H1 (cell line): ENCODE results near the gene HIVEP3. TPM values are rescaled to one million over a fixed set of nuclear protein-coding genes. Genes with fewer than 3 reads are reported as not detected.

Experiments
- CTCF ChIA-PET: fragments of 300-600 bp; sonication (Branson Sonifier 250); formaldehyde crosslinking; loops from one replicate; lab custom pipeline; 2021; ENCODE audit not compliant: partially characterized antibody; lab: Charles Lee
- POLR2A ChIA-PET: fragments of 300-600 bp; sonication (Branson Sonifier 250); formaldehyde crosslinking; loops from one replicate; lab custom pipeline; 2021; ENCODE audit warnings: inconsistent platforms; ENCODE audit not compliant: partially characterized antibody; lab: Charles Lee
- DNase-seq, 2 experiments: peaks; one replicate each; pipeline versions ENCODE4 v3.0.0 to v3.0.0-alpha.2; 2010 to 2022; ENCODE audit warnings: low spot score in 2 of 2, low read depth in 1 of 2, mixed read lengths in 1 of 2
- FAIRE-seq: peaks from 2 replicates; lab custom pipeline; 2011; peaks lifted over from hg19 to GRCh38; lab: Jason Lieb, UNC
- H2AFZ ChIP-seq: 2 replicates; pipeline ENCODE4 v1.8.1; 2012; ENCODE audit warnings: low read length, inconsistent platforms
- H2AK5ac ChIP-seq: 2 replicates; pipeline ENCODE4 v1.6.1; 2013; ENCODE audit warnings: low read depth, low read length
- H2BK120ac ChIP-seq: replicated peaks from 2 replicates; pipeline ENCODE3; 2013; ENCODE audit warnings: low read depth, low read length, inconsistent platforms
- H2BK12ac ChIP-seq: 2 replicates; pipeline ENCODE4 v1.6.1; 2013; ENCODE audit warnings: low read depth, low read length
- H2BK15ac ChIP-seq: 2 replicates; pipeline ENCODE4 v1.6.1; 2013; ENCODE audit warnings: low read length
- H2BK20ac ChIP-seq: 2 replicates; pipeline ENCODE4 v1.6.1; 2013; ENCODE audit warnings: low read length
- H2BK5ac ChIP-seq: 2 replicates; pipeline ENCODE4 v1.6.1; 2013; ENCODE audit warnings: low read depth, low read length
- H3K14ac ChIP-seq: 2 replicates; pipeline ENCODE4 v1.6.1; 2013; ENCODE audit warnings: inconsistent platforms; ENCODE audit not compliant: insufficient read length
- H3K18ac ChIP-seq: 2 replicates; pipeline ENCODE4 v1.6.1; 2013; ENCODE audit warnings: low read length; ENCODE audit errors: extremely low read depth
- H3K23ac ChIP-seq: 2 replicates; pipeline ENCODE4 v1.6.1; 2013; ENCODE audit warnings: inconsistent platforms; ENCODE audit not compliant: insufficient read length
- H3K23me2 ChIP-seq: 2 replicates; pipeline ENCODE4 v1.6.1; 2013; ENCODE audit warnings: low read depth, low read length
- H3K27ac ChIP-seq: 2 replicates; pipeline ENCODE4 v1.6.1; 2011; ENCODE audit warnings: low read depth, low read length, inconsistent platforms
- H3K27me3 ChIP-seq, 4 experiments: replicated peaks in 1 of 4; 1 replicate in 1 of 4; 2 replicates in 3 of 4; pipeline versions ENCODE4 v1.6.1 to v1.8.1; 2011 to 2013; ENCODE audit warnings: low read length in 3 of 4, mild to moderate bottlenecking in 3 of 4, inconsistent platforms in 2 of 4, mixed read lengths in 2 of 4, moderate library complexity in 1 of 4; ENCODE audit not compliant: control insufficient read depth in 3 of 4, insufficient read depth in 3 of 4; ENCODE audit errors: extremely low read depth in 1 of 4
- H3K36me3 ChIP-seq, 4 experiments: 2 replicates each; pipeline versions ENCODE4 v1.6.1 to v1.8.1; 2011 to 2013; ENCODE audit warnings: mild to moderate bottlenecking in 4 of 4, low read length in 3 of 4, moderate library complexity in 2 of 4, control low read depth in 1 of 4, inconsistent platforms in 1 of 4; ENCODE audit not compliant: insufficient read depth in 4 of 4, control insufficient read depth in 2 of 4
- H3K4ac ChIP-seq: replicated peaks from 2 replicates; pipeline ENCODE3; 2013; ENCODE audit warnings: low read length, low read depth, mixed read lengths, inconsistent platforms; ENCODE audit not compliant: insufficient read length
- H3K4me1 ChIP-seq, 4 experiments: replicated peaks in 1 of 4; 1 replicate in 1 of 4; 2 replicates in 3 of 4; pipeline versions ENCODE4 v1.6.1 to v1.8.1; 2011 to 2013; ENCODE audit warnings: low read length in 3 of 4, inconsistent platforms in 2 of 4, mixed read lengths in 1 of 4; ENCODE audit not compliant: insufficient read depth in 4 of 4, control insufficient read depth in 3 of 4
- H3K4me2 ChIP-seq, 2 experiments: 2 replicates each; pipeline versions ENCODE4 v1.6.1 to v1.8.1; 2011 to 2013; ENCODE audit warnings: low read depth in 2 of 2, low read length in 2 of 2, control low read depth in 1 of 2, inconsistent platforms in 1 of 2, mild to moderate bottlenecking in 1 of 2; ENCODE audit not compliant: insufficient read depth in 1 of 2
- H3K4me3 ChIP-seq, 4 experiments: fragments of 200-600, 300-600 bp in 1 of 4; sonication (generic), shearing (Covaris generic), sonication (Bioruptor Twin) in 1 of 4; 2 replicates each; pipeline versions ENCODE4 v1.5.1 to v1.8.1; 2011 to 2016; ENCODE audit warnings: low read length in 4 of 4, low read depth in 3 of 4, control low read depth in 2 of 4, inconsistent platforms in 2 of 4, mild to moderate bottlenecking in 2 of 4, mixed read lengths in 1 of 4, moderate library complexity in 1 of 4; ENCODE audit not compliant: insufficient read depth in 2 of 4; ENCODE audit errors: extremely low read depth in 1 of 4
- H3K56ac ChIP-seq: replicated peaks from 2 replicates; pipeline ENCODE3; 2013; ENCODE audit warnings: low read depth, mild to moderate bottlenecking, mixed read lengths, low read length, inconsistent platforms; ENCODE audit not compliant: insufficient read length
- H3K79me1 ChIP-seq: 2 replicates; pipeline ENCODE4 v1.6.1; 2013; ENCODE audit warnings: low read depth, low read length, control low read depth
- H3K79me2 ChIP-seq, 2 experiments: 2 replicates each; pipeline versions ENCODE4 v1.6.1 to v1.8.1; 2012 to 2013; ENCODE audit warnings: low read length in 2 of 2, mild to moderate bottlenecking in 2 of 2, inconsistent platforms in 1 of 2; ENCODE audit not compliant: insufficient read depth in 2 of 2, control insufficient read depth in 1 of 2
- H3K9ac ChIP-seq, 4 experiments: replicated peaks in 1 of 4; 1 replicate in 1 of 4; 2 replicates in 3 of 4; pipeline versions ENCODE4 v1.6.1 to v1.8.1; 2011 to 2013; ENCODE audit warnings: low read depth in 3 of 4, low read length in 3 of 4, control low read depth in 2 of 4, mild to moderate bottlenecking in 2 of 4, moderate library complexity in 2 of 4, inconsistent platforms in 1 of 4; ENCODE audit errors: extremely low read depth in 1 of 4
- H3K9me3 ChIP-seq, 2 experiments: 2 replicates each; pipeline versions ENCODE4 v1.6.1 to v1.8.1; 2012 to 2013; ENCODE audit warnings: mild to moderate bottlenecking in 2 of 2, moderate library complexity in 2 of 2, control low read depth in 1 of 2, inconsistent platforms in 1 of 2, low read depth in 1 of 2, low read length in 1 of 2, mixed read lengths in 1 of 2; ENCODE audit not compliant: insufficient read depth in 2 of 2
- H4K20me1 ChIP-seq, 2 experiments: replicated peaks in 1 of 2; 2 replicates each; pipeline versions ENCODE3 to v1.8.1; 2011 to 2013; ENCODE audit warnings: inconsistent platforms in 2 of 2, low read length in 2 of 2, mild to moderate bottlenecking in 1 of 2; ENCODE audit not compliant: insufficient read depth in 2 of 2, control insufficient read depth in 1 of 2
- H4K5ac ChIP-seq: 2 replicates; pipeline ENCODE4 v1.6.1; 2013; ENCODE audit warnings: low read length, low read depth, mixed read lengths, inconsistent platforms; ENCODE audit not compliant: insufficient read length
- H4K8ac ChIP-seq: 2 replicates; pipeline ENCODE4 v1.8.0; 2013; ENCODE audit warnings: mild to moderate bottlenecking, moderate library complexity, low read length, inconsistent platforms; ENCODE audit not compliant: insufficient read depth; ENCODE audit errors: extremely low read depth
- H4K91ac ChIP-seq: replicated peaks from 2 replicates; pipeline ENCODE3; 2013; ENCODE audit warnings: low read length, mixed read lengths, inconsistent platforms; ENCODE audit not compliant: insufficient read length
- ATF2 ChIP-seq: IDR thresholded peaks from 2 replicates; pipeline ENCODE4 v1.6.1; 2012; ENCODE audit warnings: low read length, inconsistent platforms
- BRCA1 ChIP-seq: IDR thresholded peaks from 2 replicates; pipeline ENCODE4 v1.6.1; 2012; ENCODE audit warnings: low read depth, low read length, improper control_type of control experiment
- CBX5 ChIP-seq: fragments of 300-800, 300-1000 bp; sonication (generic); IDR thresholded peaks from 2 replicates; pipeline ENCODE4 v1.7.1; 2016; ENCODE audit warnings: antibody characterized with exemption, low read length, low read depth
- CHD1 ChIP-seq: IDR thresholded peaks from 2 replicates; pipeline ENCODE4 v1.6.1; 2012; ENCODE audit warnings: low read depth, low read length, improper control_type of control experiment
- CTCF ChIP-seq, 3 experiments: IDR thresholded peaks; 1 replicate in 2 of 3; 2 replicates in 1 of 3; pipeline versions ENCODE4 v1.5.1 to v1.6.1; 2011; ENCODE audit warnings: low read length in 3 of 3, mild to moderate bottlenecking in 3 of 3, inconsistent platforms in 2 of 3, low read depth in 1 of 3, moderate library complexity in 1 of 3; ENCODE audit not compliant: insufficient read depth in 1 of 3; ENCODE audit errors: control extremely low read depth in 1 of 3
- POLR2AphosphoS5 ChIP-seq: IDR thresholded peaks from 2 replicates; pipeline ENCODE4 v1.6.1; 2011; ENCODE audit warnings: low read depth, low read length
- SP4 ChIP-seq: IDR thresholded peaks from 2 replicates; pipeline ENCODE4 v1.6.1; 2012; ENCODE audit warnings: low read length, inconsistent platforms
- TEAD4 ChIP-seq: IDR thresholded peaks from 2 replicates; pipeline ENCODE4 v1.6.1; 2012; ENCODE audit warnings: low read depth, low read length, inconsistent platforms, mixed read lengths
- ZNF274 ChIP-seq: IDR thresholded peaks from 2 replicates; pipeline ENCODE4 v1.7.0; 2012; ENCODE audit warnings: low read length, borderline replicate concordance; ENCODE audit errors: extremely low read depth
- WGBS, 2 experiments: shearing (Covaris generic) in 1 of 2; methylation state at CpG; one replicate each; pipeline versions ENCODE4 v1.1.6 to v1.1.7; 2013 to 2015; ENCODE audit warnings: low lambda C conversion rate in 2 of 2, mixed read lengths in 2 of 2, inconsistent platforms in 1 of 2, low coverage in 1 of 2, missing lambda C conversion rate in 1 of 2; ENCODE audit not compliant: insufficient replicate concordance in 2 of 2, insufficient coverage in 1 of 2, insufficient read length in 1 of 2; ENCODE audit errors: extremely low coverage in 1 of 2, missing lambda C conversion rate in 1 of 2; 5-methylcytosine and 5-hydroxymethylcytosine counted together
- polyA plus RNA-seq, 7 experiments: library from polyadenylated mRNA; depleted of rRNA in 3 of 7; stranded (reverse) in 5 of 7; unstranded in 2 of 7; fragments of >200 nt in 5 of 7; fragments of 200-250 nt in 2 of 7; gene quantifications; 1 replicate in 5 of 7; 2 replicates in 1 of 7; 4 replicates in 1 of 7; pipeline versions ENCODE4 v1.2.1 to v1.2.3, GENCODE V29; 2011 to 2013; ENCODE audit warnings: missing spikeins in 2 of 7, mixed read lengths in 2 of 7
- total RNA-seq: library from RNA; stranded (reverse); fragmentation: NEBNext Ultra II Directional; extraction: Animal tissue kit (Norgen Biotek cat#: 25700); gene quantifications from 2 replicates; pipeline ENCODE4 v1.2.1, GENCODE V29; 2021

Gene HIVEP3
- total and polyA plus RNA-seq, 2 of the 8 experiments (the other 6 are each of a cell fraction or from before 2014, with no cell fraction given), result 0.24 to 0.69 TPM

GRCh38 chr1:41846625-41847405 is 71.9 kb downstream of the HIVEP3 start:
- Histone ChIP-seq H3K9me3 (no peaks in the 10 kb centered on the region), H3K4me1 (peaks cover 0 to 3% (median 0%) of the 10 kb centered on the region in 4 experiments; a peak in 3 of 7 replicates), H3K36me3 (no peaks in the 10 kb centered on the region), H3K79me2 (no peaks in the 10 kb centered on the region), H2AK5ac (no peak overlapping the region), H3K9ac (no peak overlapping the region), H2BK15ac (no peak overlapping the region), H3K79me1 (no peaks in the 10 kb centered on the region), H3K18ac (no peak overlapping the region), H3K4me3 (no peak overlapping the region), H4K20me1 (no peaks in the 10 kb centered on the region), H4K91ac (no peak overlapping the region), H3K56ac (no peak overlapping the region), H2BK12ac (no peak overlapping the region), H3K23ac (no peak overlapping the region), H3K4me2 (no peak overlapping the region), H3K4ac (no peak overlapping the region), H2AFZ (no peak overlapping the region), H2BK120ac (no peak overlapping the region), H2BK5ac (no peak overlapping the region), H2BK20ac (no peak overlapping the region), H4K5ac (no peak overlapping the region), H3K27me3 (no peaks in the 10 kb centered on the region), H3K14ac (no peak overlapping the region), H3K23me2 (no peaks in the 10 kb centered on the region), H3K27ac (no peak overlapping the region), H4K8ac (no peak overlapping the region)
- POLR2A ChIA-PET, result no interaction called here
- CTCF ChIA-PET, result interaction anchor here (1.1 to 1.4 kb wide), 3 partner anchors 19 to 273 kb away, joined by 3 read pairs; no protein-coding TSS in a partner anchor
- FAIRE-seq (no peak), DNase-seq (no peak)
- 80% methylated on average over 3 of the region's 3 CpGs; no CpG with 5 or more reads in 1 of the 2 experiments for WGBS, 2 experiments
- TF ChIP-seq CHD1, result no peak
- TF ChIP-seq CBX5, result no peak
- no peak for TF ChIP-seq ZNF274
- TF ChIP-seq ATF2, result no peak
- no peak for TF ChIP-seq SP4
- no peak for TF ChIP-seq POLR2AphosphoS5
- no peak for TF ChIP-seq BRCA1
- TF ChIP-seq TEAD4, result no peak
- TF ChIP-seq CTCF (IDR thresholded peaks at IDR 0.05; ENCODE audit: control extremely low read depth in 1 of 3, insufficient read depth in 1 of 3, low read depth in 1 of 3, low read length in 3 of 3), result no peak
